Activated CD8-positive, alpha-beta memory T cell treated with anti-CD3 and anti-CD28 coated beads, Interleukin-2, amount 10 ng/mL, durations not matched to agents 7 days and 5 days (primary cell): ENCODE results near the gene RAB3GAP1. TPM values are rescaled to one million over a fixed set of nuclear protein-coding genes. Genes with fewer than 3 reads are reported as not detected.

Source experiments
- ATAC-seq: fragments of 150-1000 bp; cut with Tn5 transposase; one replicate; pipeline ENCODE4 v1.10.0; 2021; ENCODE audit warnings: moderate library complexity
- CTCF ChIA-PET: fragments of 350-600 bp; sonication (Branson Sonifier 250); formaldehyde crosslinking; loops from one replicate; lab custom pipeline; 2021; ENCODE audit warnings: antibody characterized with exemption; lab: Charles Lee
- DNase-seq: peaks from one replicate; pipeline ENCODE4 v3.0.0-alpha.2; 2020
- H3K27ac Mint-ChIP-seq: one replicate; pipeline ENCODE4 v1.8.0; 2021; ENCODE audit warnings: mild to moderate bottlenecking, mixed read lengths
- H3K27me3 Mint-ChIP-seq: one replicate; pipeline ENCODE4 v1.8.0; 2021; ENCODE audit warnings: mixed read lengths
- H3K36me3 Mint-ChIP-seq: one replicate; pipeline ENCODE4 v1.8.0; 2021; ENCODE audit warnings: mild to moderate bottlenecking, mixed read lengths
- H3K4me1 Mint-ChIP-seq: one replicate; pipeline ENCODE4 v1.8.0; 2021; ENCODE audit warnings: mixed read lengths
- H3K4me3 Mint-ChIP-seq: one replicate; pipeline ENCODE4 v1.8.0; 2021; ENCODE audit warnings: mild to moderate bottlenecking, moderate library complexity, mixed read lengths
- H3K9me3 Mint-ChIP-seq: one replicate; pipeline ENCODE4 v1.8.0; 2022; ENCODE audit warnings: low read depth, mixed read lengths
- total RNA-seq, 2 experiments: library from RNA; stranded (reverse); gene quantifications; one replicate each; pipeline ENCODE4 v1.2.3, GENCODE V29; 2021

RAB3GAP1 gene
- total RNA-seq, 2 experiments from 2014 or later, result 13.9 to 33.2 TPM

GRCh38 chr2:135164431-135164830, 112.3 kb downstream of the RAB3GAP1 start:
- Mint-ChIP-seq H3K4me3 (no peak overlapping the region), H3K27me3 (no peaks in the 10 kb centered on the region), H3K27ac (no peak overlapping the region), H3K9me3 (no peaks in the 10 kb centered on the region), H3K36me3 (peaks cover 17% of the 10 kb centered on the region), H3K4me1 (peaks cover 18% of the 10 kb centered on the region)
- CTCF ChIA-PET, result interaction anchor here (1.2 kb wide), 1 partner anchor 15 kb away, joined by 3 read pairs; no protein-coding TSS in a partner anchor
- ATAC-seq, result no peak
- DNase-seq, result no peak

- Mint-ChIP-seq H3K9me3 (no peaks in the 10 kb centered on the region), H3K36me3 (peaks cover 22% of the 10 kb centered on the region), H3K27ac (no peak overlapping the region), H3K4me1 (peaks cover 31% of the 10 kb centered on the region), H3K27me3 (no peaks in the 10 kb centered on the region), H3K4me3 (no peak overlapping the region)
- DNase-seq (no peak), ATAC-seq (no peak)
- CTCF ChIA-PET, result interaction anchor here (2.0 kb wide), 1 partner anchor 163 kb away, joined by 8 read pairs; no protein-coding TSS in a partner anchor
Measured at GRCh38 chr2:135167273-135167672, 115.2 kb downstream of the RAB3GAP1 start.

DNA sequence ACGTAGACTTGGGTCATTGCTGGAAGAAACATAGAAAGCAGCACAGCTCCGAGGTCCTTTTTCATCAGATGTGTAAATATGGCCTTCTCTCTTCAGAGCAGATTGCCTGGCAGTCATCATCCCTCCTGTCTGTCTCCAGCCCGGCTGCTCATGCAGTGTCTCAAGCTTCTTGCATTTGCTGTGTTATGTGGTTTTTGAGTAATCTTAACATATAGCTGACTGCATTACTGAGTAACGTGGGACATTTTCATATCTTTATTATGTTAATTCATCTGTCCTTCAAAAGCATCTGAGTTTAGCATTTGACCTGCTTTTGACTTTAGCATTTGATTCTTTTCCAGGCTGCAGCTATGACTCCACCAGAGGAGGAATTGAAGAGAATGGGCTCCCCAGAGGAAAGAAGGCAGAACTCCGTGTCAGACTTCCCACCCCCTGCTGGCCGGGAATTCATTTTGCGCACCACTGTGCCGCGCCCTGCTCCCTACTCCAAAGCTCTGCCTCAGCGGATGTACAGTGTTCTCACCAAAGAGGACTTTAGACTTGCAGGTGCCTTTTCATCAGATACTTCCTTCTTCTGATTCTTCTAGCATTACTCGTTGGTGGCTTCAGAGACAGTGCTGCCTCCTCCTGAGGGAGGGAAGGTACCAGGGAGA, 116.2 kb downstream of the RAB3GAP1 start:
- Mint-ChIP-seq H3K36me3 (peaks cover 30% of the 10 kb centered on the region), H3K27ac (peak overlapping the region; percentile 7), H3K27me3 (no peaks in the 10 kb centered on the region), H3K9me3 (no peaks in the 10 kb centered on the region), H3K4me1 (peaks cover 25% of the 10 kb centered on the region), H3K4me3 (no peak overlapping the region)
- ATAC-seq (no peak), DNase-seq (no peak)
- CTCF ChIA-PET, result interaction anchor here (0.6 to 1.0 kb wide), 2 partner anchors 164 to 304 kb away, joined by 3 read pairs; no protein-coding TSS in a partner anchor

DNA sequence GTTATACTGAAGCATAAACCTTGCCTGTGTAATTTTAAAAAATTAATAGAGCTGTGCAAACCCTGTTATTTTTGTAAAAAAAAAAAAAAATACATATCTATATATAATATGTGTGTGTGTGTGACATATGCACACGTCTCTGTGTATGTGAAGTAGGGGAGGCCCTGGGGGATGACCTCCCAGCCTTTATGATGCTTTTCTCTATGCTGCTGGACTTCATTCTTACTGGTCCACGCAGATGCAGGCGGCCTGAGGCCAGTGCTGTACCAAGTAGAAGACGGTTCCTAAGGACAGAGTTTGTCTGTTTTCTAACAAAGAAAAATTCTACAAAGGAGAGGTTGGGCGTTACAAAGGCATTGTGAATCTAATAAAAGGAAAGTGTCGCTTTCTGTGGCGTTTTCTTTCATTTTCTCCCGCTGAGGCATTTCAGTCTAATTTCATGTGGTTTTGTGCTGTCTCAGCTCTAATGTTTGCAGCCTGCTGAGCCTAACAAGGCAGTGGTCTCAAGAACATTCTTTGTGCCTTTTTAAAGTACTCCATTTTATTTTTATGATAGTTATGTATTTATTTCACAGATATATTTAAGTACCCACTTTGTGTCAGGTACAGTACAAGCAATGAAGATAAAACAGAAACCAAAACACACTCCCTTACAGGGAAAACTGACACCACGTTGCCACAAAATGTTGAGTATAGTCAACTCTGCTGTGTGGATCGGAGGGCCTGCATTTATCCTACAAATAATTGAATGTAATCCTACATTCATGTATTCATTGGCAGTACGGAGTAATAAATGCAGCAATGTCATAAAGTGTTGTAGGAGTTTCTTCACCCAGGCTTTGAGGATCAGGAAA, 118.0 kb downstream of the RAB3GAP1 start:
- CTCF ChIA-PET, result interaction anchor here (0.8 kb wide), 1 partner anchor 540 kb away, joined by 5 read pairs; no protein-coding TSS in a partner anchor
- ATAC-seq, result peak; percentile 82
- Mint-ChIP-seq H3K4me1 (peaks cover 25% of the 10 kb centered on the region), H3K27me3 (no peaks in the 10 kb centered on the region), H3K36me3 (peaks cover 31% of the 10 kb centered on the region), H3K9me3 (no peaks in the 10 kb centered on the region), H3K4me3 (peak overlapping the region; percentile 81), H3K27ac (peak overlapping the region; percentile 96)
- peak; percentile 55 for DNase-seq

DNA sequence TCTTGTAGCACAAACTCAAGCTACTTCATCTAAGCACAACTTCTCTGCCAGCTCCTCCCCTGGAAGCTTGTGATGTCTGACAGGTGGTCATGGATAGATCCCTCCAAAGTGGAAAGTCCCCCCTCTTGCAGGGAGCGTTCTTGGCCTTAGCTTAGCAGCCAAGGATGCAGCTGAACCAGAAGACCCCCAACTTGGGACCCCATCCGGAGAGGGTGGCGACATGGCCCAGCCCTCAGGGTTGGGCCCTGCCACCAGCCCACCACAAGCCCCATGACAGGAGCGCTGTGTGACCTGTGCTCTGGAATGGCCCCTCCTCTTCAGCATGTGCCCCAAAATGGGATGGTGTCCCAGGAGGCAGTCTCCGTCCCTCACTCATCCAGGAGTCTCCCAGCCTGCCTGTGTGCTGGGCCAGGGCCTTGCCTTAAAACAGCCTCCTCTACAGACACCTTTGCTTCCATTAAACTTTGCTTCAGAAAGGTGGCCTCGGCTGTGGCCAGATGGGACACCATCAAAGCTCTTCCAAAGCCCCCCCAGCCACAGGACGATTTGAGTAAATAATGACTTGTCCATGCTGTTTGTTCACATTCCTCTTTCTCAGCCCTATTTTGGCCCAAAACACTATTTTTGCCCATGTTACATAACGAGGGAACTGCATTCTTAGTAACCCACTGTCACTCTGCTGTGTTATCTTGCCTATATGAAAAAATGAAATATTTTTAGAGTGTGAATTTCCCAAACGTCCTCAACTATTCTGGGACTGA, 122.1 kb downstream of the RAB3GAP1 start:
- CTCF ChIA-PET, result no interaction called here
- Mint-ChIP-seq H3K27ac (no peak overlapping the region), H3K4me1 (peaks cover 18% of the 10 kb centered on the region), H3K27me3 (no peaks in the 10 kb centered on the region), H3K9me3 (no peaks in the 10 kb centered on the region), H3K36me3 (peaks cover 39% of the 10 kb centered on the region), H3K4me3 (no peak overlapping the region)
- ATAC-seq (no peak), DNase-seq (no peak)

GRCh38 chr2:135174810-135175093, 122.7 kb downstream of the RAB3GAP1 start:
- no peak for ATAC-seq
- no peaks in the 10 kb centered on the region for H3K9me3 Mint-ChIP-seq

GRCh38 chr2:135175177-135175576, 123.1 kb downstream of the RAB3GAP1 start:
- Mint-ChIP-seq H3K4me1 (peaks cover 13% of the 10 kb centered on the region), H3K4me3 (no peak overlapping the region), H3K9me3 (no peaks in the 10 kb centered on the region), H3K27me3 (no peaks in the 10 kb centered on the region), H3K36me3 (peaks cover 35% of the 10 kb centered on the region), H3K27ac (no peak overlapping the region)
- CTCF ChIA-PET, result no interaction called here
- ATAC-seq (no peak), DNase-seq (no peak)

More at GRCh38 chr2:135174810-135175093, 122.7 kb downstream of the RAB3GAP1 start:
- H3K4me1 Mint-ChIP-seq, result peaks cover 16% of the 10 kb centered on the region
- H3K36me3 Mint-ChIP-seq, result peaks cover 37% of the 10 kb centered on the region
- H3K27ac Mint-ChIP-seq, result no peak overlapping the region
- CTCF ChIA-PET, result no interaction called here
- H3K4me3 Mint-ChIP-seq, result no peak overlapping the region
- H3K27me3 Mint-ChIP-seq, result no peaks in the 10 kb centered on the region
- no peak for DNase-seq

GRCh38 chr2:135179689-135180088, 127.6 kb downstream of the RAB3GAP1 start:
- Mint-ChIP-seq H3K4me1 (no peaks in the 10 kb centered on the region), H3K9me3 (no peaks in the 10 kb centered on the region), H3K27me3 (no peaks in the 10 kb centered on the region), H3K27ac (no peak overlapping the region), H3K36me3 (peaks cover 19% of the 10 kb centered on the region), H3K4me3 (no peak overlapping the region)
- CTCF ChIA-PET, result no interaction called here
- no peak for ATAC-seq
- DNase-seq, result no peak

GRCh38 chr2:135182190-135182589, 130.1 kb downstream of the RAB3GAP1 start:
- CTCF ChIA-PET, result interaction anchor here (1.1 kb wide), 1 partner anchor 83 kb away, joined by 3 read pairs; no protein-coding TSS in a partner anchor
- H3K27me3 Mint-ChIP-seq, result no peaks in the 10 kb centered on the region
- no peaks in the 10 kb centered on the region for H3K9me3 Mint-ChIP-seq
- H3K4me3 Mint-ChIP-seq, result no peak overlapping the region
- no peaks in the 10 kb centered on the region for H3K4me1 Mint-ChIP-seq
- no peak for DNase-seq
- no peak overlapping the region for H3K27ac Mint-ChIP-seq
- ATAC-seq, result no peak
- H3K36me3 Mint-ChIP-seq, result peaks cover 2% of the 10 kb centered on the region

- Mint-ChIP-seq H3K36me3 (peaks cover 4% of the 10 kb centered on the region), H3K27me3 (no peaks in the 10 kb centered on the region), H3K27ac (no peak overlapping the region), H3K4me1 (no peaks in the 10 kb centered on the region), H3K4me3 (no peak overlapping the region), H3K9me3 (no peaks in the 10 kb centered on the region)
- DNase-seq, result no peak
- no peak for ATAC-seq
- CTCF ChIA-PET, result interaction anchor here (1.1 kb wide), 1 partner anchor 83 kb away, joined by 3 read pairs; no protein-coding TSS in a partner anchor
Measured at GRCh38 chr2:135182601-135183000, 130.5 kb downstream of the RAB3GAP1 start.

GRCh38 chr2:135183822-135184221, 131.7 kb downstream of the RAB3GAP1 start:
- DNase-seq, result no peak
- Mint-ChIP-seq H3K27ac (no peak overlapping the region), H3K36me3 (peaks cover 9% of the 10 kb centered on the region), H3K4me1 (no peaks in the 10 kb centered on the region), H3K27me3 (no peaks in the 10 kb centered on the region), H3K4me3 (no peak overlapping the region), H3K9me3 (no peaks in the 10 kb centered on the region)
- CTCF ChIA-PET, result no interaction called here
- no peak for ATAC-seq

DNA sequence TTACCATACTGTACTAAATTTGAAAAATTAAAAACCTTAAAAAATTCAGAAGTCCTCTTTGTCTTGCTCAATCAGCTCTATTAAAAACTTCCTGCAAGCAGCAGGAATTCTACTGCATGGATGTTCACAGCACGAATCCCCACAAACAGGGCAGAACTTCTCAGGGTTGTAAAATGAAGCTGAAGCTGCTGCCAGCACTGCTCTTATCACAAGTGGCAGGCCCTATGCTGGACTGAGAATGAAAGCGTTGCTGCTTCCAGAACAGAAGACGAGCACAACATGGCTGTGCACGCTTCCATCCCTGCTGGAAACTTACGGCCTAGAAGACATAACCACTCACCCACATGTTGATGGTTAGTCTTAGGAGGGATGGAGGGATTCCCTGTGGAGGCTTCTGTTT, 134.0 kb downstream of the RAB3GAP1 start:
- peaks cover 13% of the 10 kb centered on the region for H3K36me3 Mint-ChIP-seq
- no peaks in the 10 kb centered on the region for H3K27me3 Mint-ChIP-seq
- H3K4me1 Mint-ChIP-seq, result no peaks in the 10 kb centered on the region
- H3K27ac Mint-ChIP-seq, result no peak overlapping the region
- DNase-seq (no peak), ATAC-seq (no peak)
- CTCF ChIA-PET, result no interaction called here
- H3K4me3 Mint-ChIP-seq, result no peak overlapping the region
- H3K9me3 Mint-ChIP-seq, result peaks cover 9% of the 10 kb centered on the region

- H3K27ac Mint-ChIP-seq, result no peak overlapping the region
- no peak for ATAC-seq
- no peaks in the 10 kb centered on the region for H3K27me3 Mint-ChIP-seq
- H3K4me3 Mint-ChIP-seq, result no peak overlapping the region
- H3K9me3 Mint-ChIP-seq, result peaks cover 11% of the 10 kb centered on the region
- CTCF ChIA-PET, result no interaction called here
- no peaks in the 10 kb centered on the region for H3K4me1 Mint-ChIP-seq
- no peak for DNase-seq
- H3K36me3 Mint-ChIP-seq, result peaks cover 13% of the 10 kb centered on the region
Measured at GRCh38 chr2:135187270-135187669, 135.2 kb downstream of the RAB3GAP1 start.
